ENCODE results near the gene SULT4A1.

The SULT4A1 gene

GRCh38 chr22:43827003-43827735 lies 35.1 kb downstream of the SULT4A1 start:
- no peak for DNase-seq

DNA sequence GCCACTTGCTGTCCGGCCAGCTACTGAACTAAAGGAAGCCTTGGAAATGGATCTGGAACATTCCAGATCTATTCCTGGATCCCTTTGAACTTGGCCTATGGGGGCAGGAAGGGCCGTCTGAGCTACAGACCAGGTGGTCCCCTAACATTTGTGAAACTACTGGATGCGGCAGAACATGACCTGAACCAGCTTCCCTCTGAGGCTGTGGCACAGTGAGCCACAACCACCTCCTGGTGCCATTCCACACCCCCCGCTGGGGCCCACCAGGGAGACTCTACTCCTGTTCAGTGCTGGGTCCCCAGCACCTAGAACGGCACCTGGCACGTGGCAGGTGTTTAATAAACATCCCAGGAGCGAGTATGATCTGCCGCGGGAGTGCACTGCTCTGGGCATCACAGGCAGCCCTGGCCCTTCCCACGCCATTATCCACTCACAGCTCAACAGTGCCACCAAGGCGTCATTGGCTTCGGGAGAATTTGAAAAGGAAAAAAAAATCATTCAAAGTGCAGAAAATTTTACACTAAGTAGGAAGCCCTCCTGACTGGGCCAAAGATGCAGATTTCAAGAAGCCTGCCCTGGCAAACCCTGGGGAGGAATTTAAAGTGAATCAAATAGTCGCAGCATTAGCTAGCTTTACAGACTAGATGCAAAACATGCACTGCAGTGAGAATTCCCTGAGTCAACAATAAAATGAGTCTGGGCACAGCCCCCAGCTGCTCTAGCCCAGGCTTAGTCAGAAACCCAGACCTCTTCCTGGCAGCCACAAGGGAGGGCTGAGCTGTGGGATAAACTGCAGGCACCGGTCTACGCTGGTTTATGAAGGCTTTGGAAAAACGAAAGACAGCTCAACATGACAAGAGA lies 35.9 kb downstream of the SULT4A1 start:
- no peak for DNase-seq

DNA sequence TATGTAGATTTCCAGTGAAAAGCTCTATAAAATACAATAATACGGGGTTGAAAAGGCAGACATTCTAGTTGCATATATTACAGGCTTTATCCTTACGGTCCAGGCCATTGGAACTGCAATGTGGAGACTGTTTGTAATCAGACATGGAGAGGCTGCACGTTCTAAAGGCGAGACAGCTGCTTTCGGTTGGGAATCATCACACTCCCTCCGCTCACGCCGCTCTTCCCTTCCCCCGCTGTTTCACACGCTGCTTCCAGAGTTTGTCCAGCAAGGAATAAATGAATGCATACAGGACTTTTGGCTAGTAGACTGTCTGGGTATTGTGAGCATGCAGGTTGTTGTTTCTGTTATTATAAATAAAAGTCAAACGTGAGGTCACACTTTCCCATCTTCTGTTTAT lies 36.7 kb downstream of the SULT4A1 start:
- DNase-seq, result no peak

- DNase-seq, result no peak
These were observed 37.4 kb downstream of the SULT4A1 start for GRCh38 chr22:43824724-43825420.

DNA sequence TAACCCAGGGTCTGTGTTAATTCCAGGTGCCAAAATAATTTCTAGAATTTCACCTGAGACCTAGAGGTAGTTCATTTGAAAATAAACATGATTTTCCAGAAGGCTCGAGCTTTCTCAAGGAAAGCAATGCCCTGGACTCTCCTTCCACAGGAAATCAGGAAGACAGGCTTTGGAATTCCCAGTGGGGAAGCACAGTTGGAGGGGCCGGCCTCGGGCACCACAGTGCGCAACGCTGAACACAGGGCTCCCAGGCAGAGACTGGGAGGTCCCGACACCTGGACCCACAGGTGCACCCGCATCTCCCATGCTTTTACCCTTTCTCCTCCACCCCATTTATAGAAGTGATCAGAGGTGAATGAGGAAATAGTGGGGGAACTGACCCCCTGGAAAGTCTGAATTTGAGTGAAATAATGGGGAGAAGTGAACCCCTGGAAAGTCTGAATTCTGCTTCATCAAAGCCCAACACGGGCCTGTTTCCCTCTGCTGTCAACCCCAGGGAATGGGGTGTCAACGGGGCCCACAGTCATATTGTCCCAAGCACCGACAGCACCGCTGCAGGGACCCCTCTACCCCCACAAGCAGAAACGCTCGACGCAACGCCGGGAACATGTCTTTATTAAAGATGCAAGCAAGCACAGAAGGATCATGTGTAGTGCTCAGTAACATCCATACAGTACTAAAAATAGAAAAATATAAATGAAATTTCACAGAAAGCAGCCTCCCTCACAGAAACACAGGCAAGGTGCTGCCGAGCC lies 38.2 kb downstream of the SULT4A1 start:
- DNase-seq, result no peak

DNA sequence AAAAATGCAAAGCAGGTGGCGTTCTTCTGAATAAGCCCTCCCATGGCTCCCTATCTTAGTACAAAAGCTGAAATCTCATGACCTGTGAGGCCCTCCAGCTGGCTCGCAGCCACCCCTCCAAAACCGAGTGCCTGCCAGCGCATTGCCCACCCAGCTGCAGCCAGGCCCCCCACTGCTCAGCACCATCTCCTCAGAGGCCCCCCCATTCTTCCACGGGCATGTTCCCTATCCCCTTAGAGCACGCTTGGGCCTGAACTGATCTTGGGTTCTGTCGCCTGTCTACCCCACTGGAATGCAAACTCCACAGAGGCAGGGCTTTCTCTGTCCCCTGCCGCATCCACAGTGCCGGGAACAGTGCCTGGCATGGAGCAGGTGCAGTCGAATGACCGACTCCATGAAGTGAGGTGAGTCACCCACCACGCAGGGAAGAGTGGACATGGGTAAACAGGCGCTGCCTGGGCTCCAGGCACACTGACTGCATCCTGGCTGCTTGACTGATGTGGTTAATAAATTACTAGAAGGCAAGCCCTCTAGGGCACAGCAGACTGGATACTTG lies 38.9 kb downstream of the SULT4A1 start:
- peak; percentile 52 for DNase-seq

DNA sequence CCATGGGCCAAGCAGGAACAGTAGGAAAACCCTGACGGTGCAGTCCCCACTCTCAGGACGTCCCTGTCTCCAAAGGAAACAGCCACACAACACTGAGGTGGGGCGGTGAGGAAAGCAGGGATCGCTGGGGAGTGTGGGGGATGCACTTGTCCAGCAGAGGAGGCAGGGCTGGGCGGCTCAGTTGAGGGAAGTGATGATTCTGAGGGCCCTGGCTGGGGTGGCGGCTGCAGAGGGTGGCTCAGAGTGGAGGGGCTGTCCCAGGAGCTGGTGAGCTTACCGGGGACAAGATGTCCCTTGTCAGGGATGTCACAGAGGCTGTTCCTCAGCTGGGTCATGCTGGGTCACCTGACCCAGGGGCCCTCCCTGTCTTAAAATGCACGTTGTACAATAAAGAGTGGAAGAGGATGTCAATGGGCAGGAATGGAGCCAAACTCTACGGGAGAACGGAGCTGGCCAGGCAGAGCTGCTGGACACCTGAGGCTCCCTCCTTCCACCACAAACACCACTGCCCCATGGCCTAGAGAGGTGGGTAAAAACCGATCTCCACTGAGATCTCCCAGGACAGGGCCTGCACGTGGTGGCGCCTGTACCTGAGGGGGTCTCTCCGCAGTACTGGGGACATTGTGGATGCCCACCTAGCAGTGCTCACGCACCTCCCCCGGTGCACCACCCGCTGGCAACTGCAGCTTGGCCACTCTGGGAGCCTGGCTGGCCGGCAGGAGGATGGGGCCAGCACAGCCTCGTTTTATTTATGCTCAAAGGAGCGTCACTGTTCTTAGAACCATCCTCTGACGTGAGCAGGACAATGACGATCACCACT lies 40.5 kb downstream of the SULT4A1 start:
- DNase-seq, result no peak

DNA sequence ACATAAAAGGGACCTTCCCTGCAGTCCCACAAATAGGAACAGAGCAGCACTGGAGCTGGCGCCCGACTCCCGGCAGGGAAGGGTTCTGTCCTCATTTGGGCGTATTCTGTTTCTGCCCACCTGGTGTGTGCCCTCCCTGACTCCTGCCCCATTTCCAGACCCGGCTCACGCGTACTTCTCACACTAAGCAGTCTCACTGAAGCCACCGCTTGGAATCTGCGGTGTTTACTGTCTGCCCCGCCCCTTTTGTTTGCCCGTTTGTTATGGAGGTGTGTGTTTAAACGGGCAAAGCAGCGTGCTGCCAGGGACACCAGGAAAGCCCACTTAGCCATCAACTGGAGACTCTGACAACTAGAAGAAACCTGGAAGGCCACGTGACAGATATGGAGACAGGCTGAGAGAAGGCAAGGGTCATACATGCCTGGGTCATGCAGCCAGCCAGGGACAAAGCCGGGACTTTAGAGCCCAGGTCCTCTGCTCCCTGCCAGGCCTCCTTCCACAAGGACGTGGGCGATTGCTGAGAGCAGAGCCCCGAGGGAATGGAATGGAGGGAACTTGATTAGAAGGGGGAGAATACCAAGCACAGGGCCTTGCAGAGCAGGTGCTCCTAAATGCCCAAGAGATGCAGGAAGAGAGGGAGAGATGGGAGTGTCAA lies 41.5 kb downstream of the SULT4A1 start:
- DNase-seq, result peak; percentile 41

DNA sequence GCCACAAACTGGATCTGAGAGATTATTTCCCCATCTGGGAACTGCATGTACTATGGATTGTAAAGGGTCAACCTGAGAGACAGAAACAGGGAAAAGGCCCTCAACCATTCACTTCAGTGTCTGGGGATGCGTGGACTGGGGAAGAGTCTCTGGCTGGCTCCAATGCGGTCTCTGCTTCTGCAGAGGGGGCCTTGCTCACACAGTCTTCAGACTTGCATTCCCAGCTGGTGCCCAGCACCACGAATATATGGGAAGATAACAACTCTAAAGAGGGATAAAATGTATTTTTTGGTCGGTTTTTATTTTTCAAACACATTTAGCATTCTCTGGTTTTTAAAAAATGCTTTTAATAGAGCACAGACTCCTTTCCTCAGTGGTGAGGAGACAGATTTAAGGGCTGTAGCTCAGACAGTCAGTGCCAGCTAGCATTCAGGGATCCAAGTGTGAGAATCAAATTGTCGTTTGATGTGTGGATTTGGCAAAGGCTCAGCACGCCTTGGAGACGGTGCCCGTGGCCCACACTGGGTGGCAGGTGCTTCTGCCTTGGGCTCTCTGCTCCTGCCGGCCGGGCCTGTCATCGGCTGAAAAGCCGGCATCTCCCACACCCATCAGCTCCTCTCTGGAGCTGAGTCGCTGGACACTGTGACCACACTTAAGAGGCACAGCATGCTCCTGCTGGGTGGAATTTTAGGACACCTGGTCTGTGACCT lies 42.2 kb downstream of the SULT4A1 start:
- no peak for DNase-seq

DNA sequence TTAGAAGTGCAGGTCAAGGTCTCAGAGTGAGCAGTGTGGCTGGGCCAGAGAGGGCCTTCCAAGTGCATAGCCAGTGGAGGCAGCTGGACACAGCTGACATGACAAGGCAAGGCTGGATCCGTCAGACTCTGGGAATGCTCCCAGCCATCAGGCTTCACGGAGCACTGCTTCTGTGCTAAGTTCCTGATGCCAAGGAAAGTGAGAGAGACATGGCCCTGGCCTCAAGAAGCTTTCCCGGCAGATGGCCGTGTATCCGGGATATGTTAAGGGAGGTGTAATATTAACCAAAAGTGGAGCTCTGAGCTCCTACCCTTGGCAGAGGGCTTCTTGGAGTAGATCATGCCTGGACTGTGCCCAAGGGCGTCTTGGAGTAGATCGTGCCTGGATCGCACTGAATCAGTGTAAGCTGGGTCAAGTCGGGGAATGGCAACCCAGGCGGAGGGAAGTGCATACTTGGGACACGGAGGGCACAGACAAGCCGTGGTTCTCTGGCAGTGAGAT lies 42.8 kb downstream of the SULT4A1 start:
- no peak for DNase-seq

DNA sequence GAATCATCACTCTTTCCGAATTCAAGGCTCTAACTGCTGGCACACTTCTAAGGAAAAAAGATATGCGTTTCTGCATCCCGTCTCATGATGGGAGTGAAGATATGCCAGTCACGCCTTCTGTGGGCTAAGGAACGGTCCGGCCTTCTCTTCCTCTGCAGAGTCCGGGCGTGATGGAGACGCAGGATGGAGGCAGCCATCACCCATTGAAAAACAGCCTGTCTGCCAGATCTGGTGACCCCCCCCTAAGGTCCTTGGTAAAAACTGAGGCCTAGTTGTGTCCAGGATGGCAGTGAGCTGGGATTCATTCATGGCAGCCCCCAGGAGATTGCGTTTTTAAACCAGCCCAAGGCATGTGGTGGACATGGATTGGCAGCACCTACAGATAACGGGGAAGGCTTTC lies 43.3 kb downstream of the SULT4A1 start:
- DNase-seq, result no peak

DNA sequence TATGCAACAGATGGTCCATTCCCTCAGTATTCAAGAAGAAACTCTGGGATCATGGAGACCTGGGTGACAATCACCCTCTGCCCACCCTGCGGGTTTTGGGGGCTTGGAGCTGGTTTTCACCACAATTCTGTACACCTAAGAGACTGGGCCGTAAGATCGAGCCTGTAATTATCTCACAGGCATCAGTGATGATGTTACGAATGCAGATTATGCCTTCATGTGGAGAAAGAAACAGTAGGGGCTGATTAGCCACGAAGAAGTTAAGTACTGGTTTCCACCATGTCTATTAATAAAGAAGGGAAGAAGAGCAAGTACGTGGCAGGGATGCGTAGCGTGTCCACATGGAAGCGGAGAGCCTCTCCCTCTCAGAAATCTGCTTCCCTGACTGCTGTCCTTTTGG lies 44.9 kb downstream of the SULT4A1 start:
- DNase-seq, result no peak

DNA sequence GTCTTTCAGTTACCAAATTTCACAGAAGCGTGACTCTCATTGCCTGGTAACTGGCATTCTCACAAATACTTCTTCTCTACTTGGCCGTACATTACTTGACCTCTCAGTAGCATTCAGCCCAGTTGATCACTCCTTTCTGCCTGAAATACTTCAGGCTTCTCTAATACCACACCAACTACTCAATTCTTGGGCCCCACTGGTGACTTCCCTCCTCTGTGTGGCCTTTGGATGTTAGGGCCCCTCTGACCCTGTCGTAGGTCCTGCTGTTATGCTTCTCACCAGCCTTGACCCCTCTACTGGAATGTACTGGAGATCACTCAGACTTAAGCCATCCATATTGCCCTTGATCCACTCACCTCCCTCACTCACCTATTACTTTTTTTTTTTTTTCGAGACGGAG lies 48.0 kb downstream of the SULT4A1 start:
- DNase-seq, result no peak

DNA sequence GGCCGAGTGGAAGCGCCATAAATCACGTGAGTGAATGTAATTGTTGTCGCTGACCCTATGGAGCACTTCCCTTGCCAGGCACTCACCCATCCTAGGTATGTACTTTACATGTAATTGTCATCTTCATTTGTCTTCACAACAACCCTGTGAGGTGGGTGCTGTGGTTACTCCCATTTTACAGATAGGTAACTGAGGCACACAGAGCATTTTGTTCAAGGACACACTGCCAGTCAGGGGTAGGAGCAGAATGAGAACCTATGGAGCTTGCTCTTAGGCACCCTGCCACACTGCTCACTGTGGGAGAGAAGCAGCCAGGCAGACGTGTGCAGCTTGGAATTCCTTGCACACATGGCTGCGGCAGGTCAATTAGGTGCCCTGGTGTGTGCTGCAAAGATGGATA lies 49.4 kb downstream of the SULT4A1 start:
- DNase-seq, result no peak

DNA sequence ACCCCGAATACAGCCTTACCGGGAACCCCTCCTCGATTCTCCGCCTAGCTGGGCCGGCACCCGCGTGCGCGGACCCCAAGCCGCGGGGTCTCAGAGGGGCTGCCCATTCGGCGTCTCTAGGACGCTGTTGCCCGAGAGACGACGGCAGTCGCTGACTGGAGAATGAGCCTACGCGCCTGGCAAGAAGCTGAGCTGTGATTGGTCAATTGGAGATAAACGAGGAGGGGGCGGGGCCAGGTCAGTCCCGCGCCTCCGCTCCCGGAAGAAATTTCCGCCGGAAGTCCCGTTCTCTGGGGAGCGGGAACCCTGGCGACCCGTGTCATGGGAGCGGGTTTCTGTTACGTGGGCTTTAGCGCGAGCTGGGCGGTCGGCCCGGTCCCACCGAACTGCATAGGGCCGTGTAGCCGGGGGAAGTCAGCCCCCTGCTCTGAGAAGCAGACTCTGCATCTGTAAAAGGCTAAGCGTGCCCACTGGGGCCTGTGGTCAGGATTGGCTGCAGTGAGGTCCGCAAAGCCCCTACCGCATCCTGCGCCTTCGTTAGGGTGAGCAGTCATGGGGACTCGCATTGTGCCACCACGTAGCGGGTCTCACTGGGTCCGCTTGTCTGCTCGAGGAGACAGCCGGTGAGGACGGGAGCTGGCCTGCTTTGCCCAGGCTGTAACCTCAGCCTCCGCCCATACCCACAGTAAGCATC lies 50.0 kb downstream of the SULT4A1 start, which contains the start of gene EFCAB6:
Gene EFCAB6 (minus strand): TSS at position 157 of the 694 bp plus-strand sequence. CDS start 29,987 bp downstream, outside the sequence.
- peak; percentile 90 for DNase-seq

DNA sequence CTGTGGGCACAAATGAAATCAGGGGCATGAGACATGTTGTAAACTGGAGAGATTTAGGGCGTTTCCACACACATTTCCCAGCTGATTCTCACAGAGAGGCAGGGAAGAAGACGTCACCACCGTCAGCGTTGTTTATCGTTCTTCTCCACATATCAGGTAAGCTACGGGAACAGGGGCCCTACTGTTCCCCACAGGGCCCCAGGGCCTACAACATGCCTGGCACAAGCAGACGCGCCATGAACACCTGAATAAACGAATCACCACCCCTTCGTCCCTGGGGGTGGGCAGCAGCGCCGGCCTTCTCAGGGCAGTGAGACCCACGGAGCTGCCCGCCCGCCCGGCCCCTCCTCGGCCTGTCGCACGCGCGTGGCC lies 50.5 kb downstream of the SULT4A1 start:
- no peak for DNase-seq

GRCh38 chr22:43802897-43803495 lies 59.3 kb downstream of the SULT4A1 start:
- DNase-seq, result no peak

- no peak for DNase-seq
These were observed 61.3 kb downstream of the SULT4A1 start for GRCh38 chr22:43800970-43801369.

- no peak for DNase-seq
These were observed 63.8 kb downstream of the SULT4A1 start for GRCh38 chr22:43798492-43798891.
